Endothelial cell (in vitro differentiated cells): ENCODE measurements around the gene NUDT3. TPM values are rescaled to one million over a fixed set of nuclear protein-coding genes. Genes with fewer than 3 reads are reported as not detected.

ENCODE experiments used
- DNase-seq: peaks from one replicate; pipeline ENCODE4 v3.0.0; 2021; ENCODE audit warnings: low spot score
- H3K27ac Mint-ChIP-seq: one replicate; pipeline ENCODE4 v1.8.0; 2021; ENCODE audit warnings: mixed read lengths, inconsistent platforms; ENCODE audit not compliant: unreplicated experiment
- H3K27me3 Mint-ChIP-seq: one replicate; pipeline ENCODE4 v1.8.0; 2021; ENCODE audit warnings: mild to moderate bottlenecking, moderate library complexity, mixed read lengths, inconsistent platforms; ENCODE audit not compliant: unreplicated experiment
- H3K36me3 Mint-ChIP-seq: one replicate; pipeline ENCODE4 v1.8.0; 2021; ENCODE audit warnings: mild to moderate bottlenecking, low read depth, mixed read lengths, inconsistent platforms; ENCODE audit not compliant: unreplicated experiment
- H3K4me1 Mint-ChIP-seq: one replicate; pipeline ENCODE4 v1.8.0; 2021; ENCODE audit warnings: mild to moderate bottlenecking, mixed read lengths, inconsistent platforms; ENCODE audit not compliant: unreplicated experiment
- H3K4me3 Mint-ChIP-seq: one replicate; pipeline ENCODE4 v1.8.0; 2021; ENCODE audit warnings: mild to moderate bottlenecking, mixed read lengths, inconsistent platforms; ENCODE audit not compliant: unreplicated experiment
- H3K9me3 Mint-ChIP-seq: one replicate; pipeline ENCODE4 v1.8.0; 2021; ENCODE audit warnings: mixed read lengths, inconsistent platforms; ENCODE audit not compliant: unreplicated experiment
- CTCF ChIP-seq: fragments of 200-600 bp; sonication (generic); IDR thresholded peaks from one replicate; pipeline ENCODE4 v1.5.0; 2021; ENCODE audit warnings: antibody characterized with exemption; ENCODE audit not compliant: unreplicated experiment
- total RNA-seq: library from RNA; stranded (reverse); fragmentation: NEBNext Ultra II Directional; extraction: Animal tissue kit (Norgen Biotek cat#: 25700); gene quantifications from one replicate; pipeline ENCODE4 v1.2.1, GENCODE V29; 2021; ENCODE audit not compliant: unreplicated experiment

Gene NUDT3
- total RNA-seq, 1 donor from 2014 or later, result 52.0 TPM

- H3K4me1 Mint-ChIP-seq, result no peaks in the 10 kb centered on the region
- peaks cover 5% of the 10 kb centered on the region for H3K36me3 Mint-ChIP-seq
- H3K4me3 Mint-ChIP-seq, result no peak overlapping the region
- peaks cover 2% of the 10 kb centered on the region for H3K27me3 Mint-ChIP-seq
- no peak for TF ChIP-seq CTCF
- H3K9me3 Mint-ChIP-seq, result no peaks in the 10 kb centered on the region
- DNase-seq, result no peak
- no peak overlapping the region for H3K27ac Mint-ChIP-seq
Measured at GRCh38 chr6:34436803-34437643, 44.6 kb upstream of the NUDT3 start.

GRCh38 chr6:34435916-34436315 lies 43.4 kb upstream of the NUDT3 start:
- no peak for TF ChIP-seq CTCF
- Mint-ChIP-seq H3K4me3 (no peak overlapping the region), H3K36me3 (peaks cover 5% of the 10 kb centered on the region)

DNA sequence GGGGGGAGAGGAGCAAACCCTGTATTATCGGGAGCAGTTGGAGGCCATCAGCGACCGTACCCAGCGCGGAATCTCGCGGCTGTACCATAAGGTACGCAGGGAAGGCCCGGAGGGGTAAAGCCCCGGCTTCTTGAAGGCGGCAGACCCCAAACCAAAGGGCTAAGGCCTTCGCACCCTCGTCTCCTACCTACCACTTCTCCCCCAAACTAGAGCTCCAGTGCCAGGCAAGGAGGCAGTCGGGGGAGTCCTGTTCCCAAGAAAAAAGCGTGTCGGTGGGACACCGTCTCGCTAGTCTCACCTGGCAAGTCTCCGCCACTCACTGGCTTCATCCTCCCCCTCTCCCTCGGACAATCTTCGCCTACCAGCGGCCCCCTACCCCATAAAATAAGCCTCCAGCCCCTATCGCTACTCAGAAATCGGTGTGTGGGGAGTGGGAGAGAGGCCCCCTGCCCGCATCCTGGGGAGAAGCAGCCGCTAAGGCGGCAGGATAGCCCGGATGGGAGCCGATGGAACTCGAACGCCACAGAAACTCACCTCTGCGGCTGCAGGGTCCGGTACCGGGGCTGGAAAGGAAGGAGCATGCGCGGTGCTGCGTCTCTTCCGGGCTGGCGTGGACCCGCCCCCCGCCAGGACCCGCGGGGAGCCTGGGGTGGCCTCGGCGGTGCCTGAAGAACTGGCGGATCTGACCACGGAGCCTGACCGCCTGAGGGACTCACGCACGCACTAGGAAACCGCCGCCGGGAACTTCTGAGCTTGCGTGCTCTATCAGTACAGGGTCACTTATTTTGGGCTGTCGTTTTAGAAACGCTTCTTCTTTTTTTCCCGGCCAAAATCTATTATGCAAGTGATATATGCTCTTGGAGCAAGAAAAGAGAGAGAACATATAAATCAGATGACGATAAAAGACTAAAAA lies 33.3 kb upstream of the NUDT3 start, which contains the start of gene RPS10:
Gene RPS10, minus strand, starts transcription at position 572 of the 913 bp plus-strand sequence. CDS start 848 bp downstream, outside the sequence.
- TF ChIP-seq CTCF, result no peak
- peak within 1 kb of the TSS; percentile 88 for H3K27ac Mint-ChIP-seq
- peaks cover 28% of the 10 kb centered on the region for H3K36me3 Mint-ChIP-seq
- DNase-seq, result peak; percentile 99
- H3K4me1 Mint-ChIP-seq, result peaks cover 16% of the 10 kb centered on the region
- H3K9me3 Mint-ChIP-seq, result no peaks in the 10 kb centered on the region
- H3K4me3 Mint-ChIP-seq, result peak within 1 kb of the TSS; percentile 98
- peaks cover 4% of the 10 kb centered on the region for H3K27me3 Mint-ChIP-seq

More at GRCh38 chr6:34435916-34436315, 43.4 kb upstream of the NUDT3 start:
- Mint-ChIP-seq H3K4me1 (no peaks in the 10 kb centered on the region), H3K9me3 (peaks cover 5% of the 10 kb centered on the region), H3K27me3 (peaks cover 2% of the 10 kb centered on the region), H3K27ac (no peak overlapping the region)
- no peak for DNase-seq

- H3K36me3 Mint-ChIP-seq, result peaks cover 28% of the 10 kb centered on the region
- no peak for TF ChIP-seq CTCF
- DNase-seq, result no peak
- H3K27me3 Mint-ChIP-seq, result peaks cover 4% of the 10 kb centered on the region
- H3K4me3 Mint-ChIP-seq, result peak overlapping the region; percentile 98
- peak overlapping the region; percentile 84 for H3K27ac Mint-ChIP-seq
- peaks cover 16% of the 10 kb centered on the region for H3K4me1 Mint-ChIP-seq
- no peaks in the 10 kb centered on the region for H3K9me3 Mint-ChIP-seq
Measured at GRCh38 chr6:34425132-34425497, 32.6 kb upstream of the NUDT3 start.
